ENCODE results near the gene MEA1.
A peak's percentile ranks its signal among the peaks of the same experiment; 100 is the strongest.

MEA1 gene

GRCh38 chr6:43037706-43038105, 24.0 kb upstream of the MEA1 start:
- DNase-seq: no peak

- no peak for DNase-seq
Observed at GRCh38 chr6:43037197-43037596, 23.5 kb upstream of the MEA1 start.

- DNase-seq: no peak
Observed at GRCh38 chr6:43036712-43037111, 23.0 kb upstream of the MEA1 start.

- DNase-seq: no peak
Observed at GRCh38 chr6:43035495-43036194, 21.9 kb upstream of the MEA1 start.

DNA sequence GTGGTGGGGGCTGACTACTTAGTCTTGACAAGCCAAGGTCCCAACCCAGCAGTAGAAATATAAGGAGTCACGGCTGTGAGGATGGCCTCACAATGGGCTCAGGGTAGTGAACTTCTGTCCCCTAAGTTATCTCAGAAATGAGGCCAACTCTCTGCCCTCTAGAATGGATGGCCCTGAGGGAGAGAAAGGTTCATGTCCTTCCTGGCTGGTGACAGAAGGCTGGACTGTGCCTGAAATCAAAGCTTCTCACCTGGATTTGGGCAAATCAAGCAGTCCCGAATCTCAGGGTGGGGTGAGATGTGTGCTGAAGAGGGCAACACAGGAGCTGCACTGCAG, 20.4 kb upstream of the MEA1 start:
- DNase-seq: no peak

GRCh38 chr6:43033496-43034189, 19.9 kb upstream of the MEA1 start:
- no peak for DNase-seq

DNA sequence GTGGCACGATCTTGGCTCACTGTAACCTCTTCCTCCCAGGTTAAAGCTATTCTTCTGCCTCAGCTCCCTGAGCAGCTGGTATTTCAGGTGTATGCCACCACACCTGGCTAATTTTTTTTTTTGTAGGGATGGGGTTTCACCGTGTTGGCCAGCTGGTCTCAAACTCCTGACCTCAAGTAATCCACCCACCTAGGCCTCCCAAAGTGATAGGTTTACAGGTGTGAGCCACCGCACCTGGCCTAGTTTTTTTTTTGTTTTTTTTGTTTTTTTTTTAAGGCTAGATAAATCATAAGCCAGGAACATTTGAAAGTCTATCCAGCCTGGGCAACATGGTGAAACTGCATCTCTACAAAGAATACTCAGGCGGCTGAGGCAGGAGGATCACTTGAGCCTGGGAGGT, 18.6 kb upstream of the MEA1 start:
- DNase-seq: no peak

DNA sequence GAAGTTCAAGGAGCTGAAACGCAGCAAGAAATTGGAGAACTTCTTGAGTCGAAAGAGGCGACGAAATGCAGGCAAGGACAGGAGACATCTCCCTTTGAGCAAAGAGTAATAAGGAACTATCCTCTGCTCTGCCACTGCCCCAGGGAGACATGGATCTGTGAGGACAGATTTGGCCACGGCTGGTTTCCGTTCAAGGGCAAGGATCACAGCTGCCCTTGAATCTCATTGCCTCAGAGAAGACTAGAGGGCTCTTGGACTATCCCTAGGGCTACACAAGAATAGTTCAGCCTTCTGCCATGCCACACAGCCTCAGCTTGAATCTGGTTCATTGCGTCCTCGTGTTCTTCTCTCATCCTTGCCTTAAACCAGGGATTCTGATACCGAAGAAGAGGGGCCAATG, 15.4 kb upstream of the MEA1 start:
- DNase-seq: no peak

- DNase-seq: no peak
Observed at GRCh38 chr6:43026365-43026764, 12.6 kb upstream of the MEA1 start.

DNA sequence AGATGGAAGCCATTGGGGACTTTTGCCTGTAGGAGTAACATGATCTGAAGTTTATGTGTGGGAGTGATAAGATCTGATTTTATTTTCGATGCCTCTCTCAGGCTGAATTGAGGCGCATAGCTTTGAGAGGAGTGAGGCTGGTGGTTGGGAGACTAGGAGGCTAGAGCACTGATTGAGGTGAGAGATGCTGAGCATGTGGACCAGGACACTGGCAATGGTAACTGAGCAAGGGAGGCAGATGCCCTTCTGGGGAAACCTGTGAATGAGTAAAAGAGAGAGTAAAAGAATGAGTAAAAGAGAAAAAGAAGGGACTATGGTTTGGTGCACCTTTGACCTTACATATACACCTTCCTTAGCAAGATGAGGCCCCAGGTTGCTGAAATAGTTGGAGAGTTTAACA, 10.7 kb upstream of the MEA1 start:
- no peak for DNase-seq

DNA sequence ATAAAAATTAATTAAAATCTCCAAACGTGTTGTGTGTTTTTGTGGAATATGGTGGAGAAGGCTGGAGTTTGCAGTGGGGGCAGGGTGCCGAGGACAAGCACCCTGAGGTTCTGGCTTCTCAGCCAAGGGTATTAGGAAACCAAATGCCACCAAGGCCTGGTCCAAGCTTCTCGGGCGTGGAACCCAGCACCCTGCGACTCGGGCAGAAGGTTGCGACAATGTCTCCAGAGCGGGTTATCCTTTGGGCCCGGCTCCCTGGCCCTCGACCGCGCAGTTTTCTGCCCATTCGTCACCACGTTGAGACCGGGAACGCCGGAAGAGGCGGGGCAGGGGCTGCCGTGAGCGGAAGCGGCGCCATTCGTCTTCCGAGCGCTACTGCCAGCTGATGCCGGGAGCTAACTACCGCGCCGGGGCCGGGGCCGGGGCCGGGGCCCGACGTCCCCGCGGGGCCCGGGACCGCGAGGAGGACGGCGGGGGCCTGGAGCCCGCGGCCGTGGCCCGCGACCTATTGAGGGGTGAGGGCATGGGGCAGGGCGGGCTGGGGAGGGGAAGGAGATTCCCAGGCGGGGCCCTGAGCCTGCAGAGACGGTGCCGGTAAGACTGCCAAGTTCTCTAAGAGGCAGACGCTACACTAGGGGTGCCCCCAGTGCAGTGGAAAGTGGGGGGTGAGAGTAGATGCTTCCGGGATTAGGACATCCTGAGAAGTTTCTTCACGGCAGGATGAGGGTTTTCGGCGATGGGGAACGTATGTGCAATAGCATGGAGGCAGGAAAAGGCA, 7.7 kb upstream of the MEA1 start, which contains the start of gene RRP36:
Gene RRP36, plus strand, starts transcription at position 354 of the 778 bp plus-strand sequence. Its CDS starts 32 bp downstream, at position 386.
- DNase-seq: peak; percentile 59

DNA sequence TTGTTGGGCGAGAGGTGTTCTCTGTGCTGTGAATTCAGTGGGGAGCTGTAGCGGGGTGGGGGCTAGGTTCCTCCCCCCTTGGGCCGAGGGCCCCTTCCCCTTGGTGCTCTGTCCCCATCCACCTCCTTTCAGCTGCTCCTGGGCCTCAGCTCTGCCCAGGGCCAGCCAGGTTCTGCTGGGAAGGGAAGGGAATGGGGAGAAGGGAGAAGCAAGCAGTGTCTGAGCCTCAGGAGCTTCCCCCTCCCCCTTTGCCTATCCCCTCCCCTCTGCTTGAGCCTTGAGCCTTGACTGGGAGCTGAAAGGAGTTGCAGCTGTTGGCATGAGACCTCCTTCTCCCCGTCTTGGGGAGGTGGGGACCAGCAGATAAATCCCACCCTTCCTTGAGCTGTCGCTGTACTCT, 7.1 kb upstream of the MEA1 start:
- DNase-seq: no peak

DNA sequence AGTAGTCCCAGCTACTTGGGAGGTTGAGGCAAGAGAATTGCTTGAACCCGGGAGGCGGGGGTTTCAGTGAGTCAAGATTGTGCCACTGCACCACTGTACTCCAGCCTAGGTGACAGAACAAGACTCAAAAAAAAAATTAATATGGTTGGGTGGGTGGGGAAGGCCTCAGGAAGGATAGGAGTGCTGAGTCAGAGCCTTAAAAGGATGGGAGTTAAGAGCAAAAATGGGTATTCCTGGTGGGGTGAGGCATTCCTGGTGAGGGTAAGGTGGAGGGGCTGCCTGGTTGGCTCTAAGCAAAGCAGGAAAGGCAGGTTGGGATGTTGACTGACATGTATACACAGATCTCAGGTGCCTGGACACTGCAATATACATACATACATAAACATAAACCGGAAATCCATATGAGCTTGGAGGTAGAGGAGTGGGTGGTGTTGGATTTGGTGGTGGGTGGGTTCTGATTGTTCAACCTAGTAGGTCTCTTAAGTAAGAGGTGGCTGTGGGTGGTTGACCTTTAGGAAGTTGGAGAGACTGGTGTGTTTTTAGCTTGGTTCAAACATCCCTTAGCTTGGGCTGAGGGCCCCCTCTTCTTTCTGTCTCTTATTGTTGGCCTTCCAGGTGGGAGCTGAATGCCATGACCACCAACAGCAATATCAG, 6.4 kb upstream of the MEA1 start:
- DNase-seq: no peak

DNA sequence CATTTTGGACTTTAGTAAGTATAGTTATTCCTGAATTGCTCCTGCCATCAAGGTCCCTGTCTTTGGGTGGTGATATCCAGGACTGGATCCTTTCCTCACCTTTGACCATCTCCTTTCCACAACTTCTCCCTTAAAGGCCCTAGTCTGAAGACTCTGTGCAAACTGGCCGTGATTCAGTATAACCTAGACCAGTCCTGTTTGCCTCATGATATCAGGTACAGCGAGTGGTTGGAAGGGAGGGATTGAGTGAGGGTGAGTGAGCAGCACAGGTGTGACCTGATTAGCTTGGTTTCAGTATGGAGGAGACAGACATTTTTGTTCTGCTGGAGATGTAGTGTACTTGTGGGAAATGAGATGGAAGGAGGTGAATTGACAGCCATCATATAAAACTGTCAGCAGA, 5.4 kb upstream of the MEA1 start:
- DNase-seq: no peak

DNA sequence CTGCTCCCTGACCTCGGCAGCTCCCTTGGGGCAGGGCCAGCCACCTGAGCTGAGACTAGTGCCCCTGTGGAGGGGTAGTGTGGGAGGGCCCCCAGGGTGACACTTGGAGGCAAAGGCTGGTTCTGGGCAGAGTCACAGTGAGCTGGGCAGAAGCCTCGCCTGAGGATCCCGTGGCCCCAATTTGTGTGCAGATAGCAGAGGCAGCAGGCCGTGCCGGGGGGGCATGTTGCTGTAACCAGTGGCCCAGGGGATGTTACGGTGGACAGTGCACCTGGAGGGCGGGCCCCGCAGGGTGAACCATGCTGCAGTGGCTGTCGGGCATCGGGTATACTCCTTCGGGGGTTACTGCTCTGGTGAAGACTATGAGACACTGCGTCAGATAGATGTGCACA, 3.2 kb upstream of the MEA1 start:
- DNase-seq: no peak

GRCh38 chr6:43016176-43016942, 2.6 kb upstream of the MEA1 start:
- DNase-seq: no peak

DNA sequence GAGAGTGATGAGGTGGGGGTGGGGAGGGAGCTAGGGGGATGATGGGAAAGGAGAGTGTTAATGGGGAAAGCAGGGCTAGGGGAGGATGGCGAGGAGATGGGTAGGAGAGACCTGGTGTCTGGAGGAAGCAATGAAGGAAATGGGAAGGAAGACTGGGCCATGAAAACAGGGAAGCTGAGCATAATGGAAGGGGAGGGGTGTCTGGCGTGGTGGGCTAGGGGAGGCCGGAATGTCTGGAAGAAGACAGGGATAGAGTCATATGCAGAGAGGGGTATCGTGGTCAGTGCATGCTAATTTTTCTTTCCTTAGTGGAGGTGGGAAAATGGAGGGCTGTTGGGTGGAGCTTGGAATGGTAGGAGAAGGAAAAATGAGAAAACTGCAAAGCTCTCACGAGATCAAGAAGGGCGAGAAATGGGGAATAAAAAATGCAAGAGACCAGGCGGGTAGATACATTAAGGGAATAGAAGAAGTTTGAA, 726 bp upstream of the MEA1 start:
- DNase-seq: no peak

- DNase-seq: peak; percentile 38
Observed at GRCh38 chr6:43013097-43013842, 476 bp downstream of the MEA1 start.

DNA sequence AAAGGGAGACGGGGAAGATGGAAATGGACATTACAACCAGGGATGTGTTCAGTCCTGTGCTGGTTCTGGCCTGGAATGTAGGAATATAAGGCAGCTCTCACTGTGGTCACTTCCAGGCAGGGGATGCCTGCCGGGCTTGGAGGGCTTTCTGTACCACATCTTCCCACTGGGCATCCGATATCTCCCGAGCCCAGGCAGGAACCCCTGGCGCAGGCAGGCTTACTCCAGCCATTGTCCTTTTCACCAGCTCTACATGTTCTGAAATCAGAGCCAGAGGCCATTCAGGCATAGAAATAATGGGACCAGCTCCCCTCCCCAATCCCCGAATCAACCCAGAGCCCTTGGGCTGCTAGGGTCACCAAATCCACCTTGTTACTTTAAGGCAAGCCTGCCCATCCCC, 1.4 kb downstream of the MEA1 start:
- no peak for DNase-seq

DNA sequence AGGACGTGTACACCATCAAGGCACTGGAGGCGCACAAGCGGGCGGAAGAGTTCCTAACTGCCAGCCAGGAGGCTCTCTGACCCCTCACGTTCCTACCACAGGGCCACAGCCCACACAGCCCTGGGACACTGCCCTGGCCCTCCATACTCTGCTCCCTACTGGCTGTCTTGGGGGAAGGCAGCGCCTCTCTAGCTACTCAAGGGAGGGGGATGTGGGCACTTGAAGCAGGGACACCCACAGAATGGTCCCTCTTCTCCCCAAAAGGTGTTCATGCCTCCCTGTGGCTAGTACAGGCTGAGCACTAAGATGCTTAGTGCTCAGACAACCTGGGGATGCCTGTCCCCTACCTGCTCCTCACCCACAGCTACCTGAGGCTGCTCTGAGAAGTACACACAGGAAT, 2.5 kb downstream of the MEA1 start:
- DNase-seq: no peak

DNA sequence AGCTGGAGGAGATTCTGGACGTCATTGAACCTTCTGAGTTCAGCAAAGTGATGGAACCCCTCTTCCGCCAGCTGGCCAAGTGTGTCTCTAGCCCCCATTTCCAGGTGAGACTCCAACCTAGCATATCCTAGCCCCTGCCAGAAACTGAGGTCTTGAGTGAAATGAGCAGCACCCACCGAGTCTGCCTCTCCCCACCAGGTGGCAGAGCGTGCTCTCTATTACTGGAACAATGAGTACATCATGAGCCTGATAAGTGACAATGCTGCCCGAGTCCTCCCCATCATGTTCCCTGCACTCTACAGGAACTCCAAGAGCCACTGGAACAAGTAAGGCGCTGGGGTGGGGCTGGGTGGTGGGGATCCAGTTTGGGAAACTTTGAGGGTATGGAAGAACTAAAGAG, 4.6 kb downstream of the MEA1 start:
- no peak for DNase-seq

- DNase-seq: no peak
Observed at GRCh38 chr6:43007126-43007525, 6.6 kb downstream of the MEA1 start.
